Left lobe of liver (tissue), 2 donors: ENCODE data around the gene EHD4. TPM values are rescaled to one million over a fixed set of nuclear protein-coding genes. Genes with fewer than 3 reads are reported as not detected.

ENCODE experiments used
- ATAC-seq: fragments of 200-7000 bp; cut with Tn5 transposase; one replicate; pipeline ENCODE4 v1.9.1; 2020; ENCODE audit warnings: mild to moderate bottlenecking, moderate library complexity
- DNase-seq: peaks from one replicate; pipeline ENCODE4 v3.0.0-alpha.2; 2020; ENCODE audit warnings: low spot score
- total RNA-seq: library from RNA; stranded (reverse); gene quantifications from one replicate; pipeline ENCODE4 v1.2.1, GENCODE V29; 2021
- donor health status: DM: no; HTN: no; CAD: no; lungs with moderate emphysema.
- donor health status: DM: no; HTN: yes; CAD: no.

EHD4 gene
- 5.3 TPM for total RNA-seq

DNA sequence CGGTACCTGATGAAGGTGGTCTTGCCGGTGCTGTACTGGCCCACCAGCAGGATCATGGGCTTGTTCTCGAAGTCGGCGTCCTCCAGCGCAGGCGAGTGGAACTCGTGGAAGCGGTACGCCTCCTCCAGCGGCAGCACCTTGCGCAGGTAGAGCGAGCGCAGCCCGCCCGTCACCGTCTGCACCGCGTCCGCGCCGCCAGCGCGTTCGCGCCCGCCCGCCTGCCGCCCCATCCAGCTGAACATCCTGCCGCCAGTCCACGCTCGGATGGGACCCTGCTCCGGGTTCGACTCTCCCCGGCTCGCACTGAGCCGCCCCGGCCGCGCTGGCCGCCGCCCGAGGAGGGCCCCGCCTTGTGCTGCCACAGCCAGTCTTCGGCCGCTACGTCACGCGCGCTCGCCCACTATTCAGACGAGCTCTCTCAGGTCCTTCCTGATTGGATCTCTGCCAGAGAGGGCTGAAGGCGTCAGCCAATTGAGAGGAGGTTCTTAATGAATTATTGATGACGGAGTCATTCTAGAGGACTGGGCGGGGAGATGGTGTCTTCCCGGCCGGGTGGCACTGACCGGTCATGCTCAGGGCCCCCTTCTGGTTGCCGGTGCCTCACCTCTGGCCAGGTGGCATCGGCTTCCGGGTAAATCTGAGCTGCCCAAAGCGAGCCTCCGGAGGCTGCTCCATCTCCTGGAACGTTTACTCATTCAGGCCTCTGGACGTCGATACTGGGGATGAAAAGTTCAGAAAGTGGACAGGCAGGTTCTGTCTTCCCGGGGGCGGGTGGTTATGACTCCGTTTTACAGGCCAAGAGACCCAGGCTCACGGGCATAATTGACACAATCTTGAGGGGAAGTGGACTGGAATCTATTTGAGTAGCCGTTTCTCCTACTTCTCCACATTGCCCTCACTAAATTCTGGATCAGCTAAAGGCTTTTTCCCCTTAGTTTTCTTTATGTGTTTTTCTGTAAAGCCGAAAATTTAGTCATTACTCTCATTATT is at the start of gene EHD4:
Gene EHD4, minus strand, starts transcription at position 305 of the 990 bp plus-strand sequence. Its CDS starts 63 bp downstream, at position 242.
- DNase-seq, result peak; percentile 99
- ATAC-seq, result peak; percentile 92

DNA sequence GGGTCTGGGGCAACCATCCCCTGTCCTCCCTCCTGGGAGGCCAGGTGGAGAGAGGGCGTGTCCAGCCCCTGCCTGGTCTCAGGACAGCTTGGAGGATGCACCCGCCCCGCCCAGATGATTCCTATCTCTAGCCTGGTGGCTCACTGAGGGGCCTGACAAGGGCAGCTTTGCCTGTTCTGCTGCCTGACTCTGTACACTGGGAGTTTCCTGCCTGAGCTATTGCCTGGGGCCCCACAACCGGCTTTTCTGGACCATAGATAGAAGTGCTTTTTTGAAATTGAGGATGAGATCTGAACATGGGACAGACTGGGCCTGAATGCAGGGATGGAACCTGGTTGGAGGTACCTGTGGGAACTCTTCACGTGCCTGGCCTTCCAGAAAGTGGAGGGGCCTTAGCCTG is 49.2 kb upstream of the EHD4 start:
- DNase-seq (no peak), ATAC-seq (no peak)

DNA sequence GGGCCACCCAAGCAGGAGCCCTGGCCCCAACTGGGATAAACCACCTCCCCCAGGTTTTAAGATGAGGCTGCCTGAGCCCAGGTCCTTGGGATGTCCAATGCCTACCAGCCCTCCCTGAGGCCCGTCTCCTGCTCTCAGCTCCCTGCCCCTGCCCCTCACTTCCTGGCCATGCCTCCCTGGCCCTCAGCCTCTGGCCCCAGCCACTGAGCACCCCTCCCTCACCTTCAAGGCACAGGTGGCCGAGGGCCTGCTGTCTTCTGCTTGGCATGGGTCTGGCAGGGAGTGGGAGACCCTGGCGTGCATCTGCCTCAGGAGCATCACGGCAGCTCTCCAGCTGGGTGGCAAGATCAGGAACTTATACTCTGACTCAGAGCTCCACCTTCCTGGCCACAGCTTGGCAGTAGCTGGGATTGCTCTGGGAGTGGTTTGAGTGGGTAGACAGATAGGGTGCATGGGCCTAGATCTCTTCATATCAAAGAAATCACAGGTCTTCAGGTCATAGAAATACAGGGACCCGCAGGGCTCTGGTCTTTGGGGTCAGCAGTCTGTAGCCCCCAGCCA is 48.4 kb upstream of the EHD4 start, which contains the start of gene PLA2G4E:
Gene PLA2G4E, minus strand, starts transcription at position 330 of the 561 bp plus-strand sequence. Its CDS starts 12 bp downstream, at position 318.
- DNase-seq, result no peak
- ATAC-seq, result no peak

DNA sequence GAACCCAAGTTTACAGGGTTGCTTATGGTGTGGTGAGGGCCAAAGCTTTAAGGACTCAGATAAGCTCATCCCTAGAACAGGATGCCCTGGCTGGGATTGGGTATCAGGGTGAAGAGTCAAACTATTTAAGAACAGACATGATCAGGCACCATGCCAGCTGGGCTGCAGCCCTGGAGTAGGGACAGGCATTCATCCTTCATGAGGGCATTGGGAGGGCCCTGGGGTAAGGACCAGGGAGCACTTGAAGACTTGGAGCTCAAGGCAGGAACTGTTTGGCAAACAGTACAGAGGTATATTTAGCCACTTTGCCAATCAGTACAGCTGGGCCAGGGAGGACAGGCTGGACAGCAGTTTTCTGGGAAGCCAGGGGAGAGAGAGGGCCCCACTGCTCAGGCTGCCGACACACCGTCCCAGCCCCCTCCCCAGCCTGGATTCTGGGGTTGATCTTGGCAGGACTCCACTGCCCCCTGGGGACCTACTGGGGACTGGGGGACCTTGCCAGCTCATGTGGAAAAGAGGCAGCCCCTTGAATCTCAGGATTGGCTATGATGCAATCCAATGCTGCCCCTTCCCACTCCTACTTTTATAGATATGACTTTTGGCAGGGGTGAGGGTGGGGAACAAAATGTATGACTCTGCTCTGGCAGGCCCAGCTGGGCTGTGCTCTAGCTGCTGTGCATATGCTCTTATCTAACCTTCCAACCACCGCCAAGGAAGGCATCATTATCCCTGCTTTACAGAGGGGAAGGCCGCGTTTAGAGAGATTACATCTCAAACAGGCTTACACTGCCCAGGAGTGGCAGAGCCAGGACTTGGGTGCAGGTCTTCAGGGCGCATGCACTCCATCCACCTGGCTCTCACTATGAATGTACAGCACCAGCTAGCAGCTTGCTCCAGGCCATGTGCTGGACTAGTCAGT is 46.2 kb upstream of the EHD4 start:
- ATAC-seq (no peak), DNase-seq (no peak)

DNA sequence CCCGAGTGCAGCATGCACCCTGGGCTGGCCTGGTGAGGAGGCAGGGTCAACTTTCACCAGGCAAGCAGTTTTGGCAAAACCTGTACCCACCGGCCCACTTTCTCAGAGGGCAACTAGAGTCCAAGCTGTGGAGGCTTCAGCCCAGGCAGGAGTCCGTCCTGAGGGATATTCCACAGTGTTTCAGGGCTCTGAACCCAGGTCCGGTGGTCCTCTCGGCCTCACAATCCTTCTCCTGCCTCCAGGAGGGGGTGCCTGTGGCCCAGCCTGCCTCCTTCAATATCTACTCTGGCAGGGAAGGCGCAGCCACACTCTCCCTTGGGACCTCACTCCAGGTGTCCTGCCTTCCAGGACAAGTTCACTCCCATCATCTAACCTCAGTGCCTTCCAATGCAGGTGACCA is 44.6 kb upstream of the EHD4 start:
- ATAC-seq (no peak), DNase-seq (no peak)

DNA sequence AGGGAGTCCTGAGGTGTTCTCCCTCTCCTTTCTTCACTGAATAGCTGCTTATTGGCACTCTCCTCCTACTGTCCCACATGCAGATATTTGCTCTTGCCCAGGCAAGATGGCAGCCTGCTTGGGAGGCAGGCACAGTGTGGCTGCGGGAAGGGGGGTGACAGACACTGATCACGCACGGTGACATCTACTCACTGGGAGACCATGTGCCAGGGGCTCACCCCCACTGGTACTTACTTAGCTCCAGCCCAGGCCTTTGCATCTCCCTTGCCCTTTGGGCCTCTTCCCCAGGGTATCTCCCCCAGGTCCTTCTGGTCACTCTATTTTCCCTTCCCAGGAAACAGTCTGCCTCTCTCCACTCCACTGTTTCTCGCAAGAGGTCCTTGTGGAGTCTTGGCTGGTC is 42.0 kb upstream of the EHD4 start:
- ATAC-seq, result no peak

DNA sequence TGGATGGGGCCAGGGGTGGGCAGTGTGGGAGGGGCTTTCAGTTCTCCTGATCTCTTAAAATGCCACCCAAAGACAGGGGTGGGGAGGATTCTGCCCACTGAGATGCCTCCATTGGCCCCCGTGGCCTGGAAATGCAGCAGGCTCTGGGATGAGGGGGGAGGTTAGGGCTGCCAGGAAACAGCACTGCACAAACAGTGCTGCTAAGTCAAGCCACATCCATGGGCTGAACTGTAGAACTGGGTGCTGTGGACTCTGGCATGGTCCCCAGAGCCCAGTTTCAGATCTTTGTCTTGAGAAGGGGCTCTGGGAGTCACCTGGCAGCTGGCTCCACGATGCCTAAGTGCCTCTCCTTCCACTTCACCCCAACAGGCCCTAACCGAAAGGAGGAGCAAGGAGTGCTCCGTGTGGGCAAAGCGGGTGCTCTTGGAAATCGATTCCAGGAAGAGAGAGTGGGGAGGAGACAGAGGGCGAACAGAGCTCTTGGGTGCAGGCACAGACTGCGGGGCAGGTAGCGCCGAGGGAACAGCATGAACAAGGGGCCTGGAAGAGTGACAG is 40.6 kb upstream of the EHD4 start:
- DNase-seq (no peak), ATAC-seq (no peak)

More for the DNA sequence above, 42.0 kb upstream of the EHD4 start:
- DNase-seq, result no peak

DNA sequence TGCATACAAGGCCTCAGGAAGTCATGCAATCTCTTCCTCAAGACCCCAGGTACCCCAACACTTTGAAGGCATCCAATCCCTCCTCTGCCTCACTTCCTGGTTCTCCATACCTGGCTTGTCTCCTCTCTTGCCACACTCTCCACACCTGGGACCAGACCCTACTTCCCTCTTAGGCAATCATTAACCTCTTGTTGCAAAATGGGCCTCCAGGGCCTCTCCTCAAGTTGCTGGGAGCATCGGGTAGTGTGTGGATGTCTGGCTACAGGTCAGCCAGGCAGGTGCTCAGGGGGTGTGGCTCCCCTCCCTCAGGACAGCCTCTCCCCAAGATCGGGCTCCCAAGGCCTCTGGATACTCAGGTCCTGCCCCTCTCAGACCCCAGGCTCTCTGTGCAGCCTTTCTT is 39.9 kb upstream of the EHD4 start:
- DNase-seq (no peak), ATAC-seq (peak; percentile 66)

DNA sequence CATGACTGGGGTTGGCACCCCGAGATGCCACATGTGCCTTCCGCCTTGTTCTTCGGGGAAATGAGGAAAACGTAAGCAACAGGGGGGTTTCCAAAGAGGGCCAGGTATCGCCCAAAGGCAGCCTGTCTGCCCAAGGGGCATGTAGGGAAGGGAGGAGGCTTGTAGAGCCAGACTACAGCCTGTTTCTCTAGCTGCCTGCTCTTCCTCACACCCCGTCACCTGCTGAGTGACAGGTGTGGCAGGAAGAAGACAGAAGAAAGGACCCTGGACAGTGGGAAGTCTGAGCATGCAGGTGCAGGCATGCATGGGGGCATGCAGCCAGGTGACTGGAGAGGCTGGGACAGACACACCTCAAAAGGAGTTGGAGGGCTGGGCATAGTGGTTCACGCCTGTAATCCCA is 38.7 kb upstream of the EHD4 start:
- no peak for ATAC-seq
- no peak for DNase-seq

DNA sequence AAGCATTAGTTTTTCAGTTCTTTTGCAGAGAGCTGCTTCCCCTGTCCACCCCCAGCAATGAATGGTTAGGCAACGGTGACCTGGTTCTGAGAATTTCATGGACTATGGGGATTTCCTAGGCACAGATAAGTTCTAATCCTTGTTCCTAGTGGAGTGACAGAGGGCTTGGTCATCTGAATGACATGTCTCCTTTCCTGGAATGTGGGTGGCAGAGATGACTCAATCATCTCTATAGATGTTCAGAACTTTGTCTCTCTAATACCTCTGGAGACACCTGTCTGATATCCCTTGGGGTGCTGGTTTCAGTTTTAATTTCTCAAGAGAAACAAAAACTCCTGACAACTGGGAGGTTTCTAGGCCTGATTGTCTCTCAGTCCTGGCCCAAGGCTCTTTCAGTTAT is 38.1 kb upstream of the EHD4 start:
- ATAC-seq, result no peak
- no peak for DNase-seq

DNA sequence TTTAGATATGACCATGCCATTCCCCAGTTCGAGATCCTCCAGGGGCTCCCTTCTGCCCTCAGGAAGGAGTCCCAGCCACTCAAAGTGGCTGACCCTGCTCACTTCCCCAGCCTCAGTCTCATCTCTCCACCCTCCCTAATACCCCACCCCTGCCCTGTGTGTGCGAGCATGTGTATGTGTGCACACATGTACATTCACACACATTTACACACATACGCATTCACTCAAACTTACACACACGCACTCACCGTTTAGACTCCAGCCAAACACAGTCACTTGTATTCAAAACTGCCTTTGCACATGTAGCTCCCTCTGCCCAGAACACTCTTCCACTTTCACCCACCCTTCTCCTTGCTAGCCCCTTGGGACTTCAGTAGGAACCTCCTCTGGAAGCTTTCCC is 37.1 kb upstream of the EHD4 start:
- ATAC-seq, result no peak
- DNase-seq, result no peak

DNA sequence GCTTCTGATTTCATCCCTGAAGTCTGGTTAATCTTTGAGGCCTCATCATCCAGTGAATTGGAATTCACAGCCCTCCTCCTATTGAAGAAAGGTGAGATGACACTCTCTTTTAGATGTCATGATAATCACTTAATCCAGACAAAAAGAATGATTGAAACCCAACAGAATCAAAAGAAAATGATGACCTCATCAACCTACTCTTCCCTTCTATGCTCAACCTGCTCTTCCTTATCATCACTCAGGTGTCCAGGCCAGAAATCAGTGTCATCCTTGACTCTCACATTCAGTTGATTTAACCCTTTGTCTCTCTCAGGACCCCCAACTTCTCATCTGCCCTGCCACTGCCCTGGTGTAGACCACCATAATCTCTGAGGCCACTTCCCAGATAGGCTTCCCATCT is 36.7 kb upstream of the EHD4 start:
- DNase-seq (no peak), ATAC-seq (no peak)

DNA sequence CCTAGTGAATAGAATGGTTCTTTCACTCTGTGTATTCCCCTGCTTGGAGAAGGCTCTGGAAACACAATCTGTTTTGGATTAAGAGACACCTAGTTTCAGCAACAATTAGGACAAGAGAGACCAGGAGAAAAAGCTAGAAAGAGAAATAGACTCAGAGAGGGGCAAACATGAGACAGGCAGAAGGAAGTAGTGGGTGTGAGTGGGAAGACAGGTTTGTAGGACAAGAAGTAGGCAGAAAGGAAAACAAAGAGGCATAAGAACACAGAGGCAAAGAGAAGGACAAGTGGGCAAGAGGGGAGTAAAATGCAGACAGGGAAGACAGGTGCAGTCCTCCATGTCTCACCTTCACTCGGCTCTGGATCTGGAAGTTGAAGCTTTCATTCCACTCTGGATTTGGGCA is 35.0 kb upstream of the EHD4 start:
- ATAC-seq, result no peak
- DNase-seq, result no peak

DNA sequence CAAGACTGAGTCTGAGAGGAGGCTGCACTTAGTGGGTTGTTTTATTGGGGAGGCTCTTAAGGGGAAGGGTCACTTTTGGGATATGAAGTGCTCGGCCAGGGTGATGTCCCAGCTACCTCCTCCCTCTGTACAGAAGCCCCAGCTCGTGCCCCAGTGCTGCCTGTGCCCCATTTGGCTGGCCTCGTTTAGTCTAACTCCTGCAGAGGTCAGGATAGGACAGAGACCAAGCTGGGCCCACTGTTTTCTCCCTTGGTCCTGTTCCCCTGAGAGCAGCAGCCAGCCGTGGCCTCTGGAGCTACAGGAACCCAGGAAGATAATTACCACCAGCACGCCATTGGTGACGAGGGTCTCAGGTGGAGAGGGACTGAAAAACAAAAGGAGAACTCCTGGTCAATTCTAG is 30.0 kb upstream of the EHD4 start:
- ATAC-seq (no peak), DNase-seq (no peak)

DNA sequence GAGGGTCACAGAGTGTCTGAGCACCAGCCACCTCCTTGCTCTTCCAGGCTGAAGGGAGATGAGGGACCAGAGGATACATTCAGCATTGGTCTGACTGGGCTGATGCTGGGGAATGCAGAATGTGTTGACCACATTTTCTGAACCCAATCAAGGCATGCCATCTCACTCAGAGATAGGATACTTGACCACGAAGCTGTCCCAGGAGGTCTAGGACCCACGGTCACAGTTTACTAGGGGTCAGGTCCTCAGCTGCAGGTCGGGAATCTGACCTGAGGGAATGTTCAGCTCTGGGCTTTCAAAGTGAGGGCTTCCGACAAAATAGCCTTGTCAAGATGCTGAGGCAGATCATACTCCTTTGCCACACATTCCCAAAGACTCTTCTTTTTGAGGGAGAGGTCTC is 28.9 kb upstream of the EHD4 start:
- no peak for ATAC-seq
- DNase-seq, result no peak

DNA sequence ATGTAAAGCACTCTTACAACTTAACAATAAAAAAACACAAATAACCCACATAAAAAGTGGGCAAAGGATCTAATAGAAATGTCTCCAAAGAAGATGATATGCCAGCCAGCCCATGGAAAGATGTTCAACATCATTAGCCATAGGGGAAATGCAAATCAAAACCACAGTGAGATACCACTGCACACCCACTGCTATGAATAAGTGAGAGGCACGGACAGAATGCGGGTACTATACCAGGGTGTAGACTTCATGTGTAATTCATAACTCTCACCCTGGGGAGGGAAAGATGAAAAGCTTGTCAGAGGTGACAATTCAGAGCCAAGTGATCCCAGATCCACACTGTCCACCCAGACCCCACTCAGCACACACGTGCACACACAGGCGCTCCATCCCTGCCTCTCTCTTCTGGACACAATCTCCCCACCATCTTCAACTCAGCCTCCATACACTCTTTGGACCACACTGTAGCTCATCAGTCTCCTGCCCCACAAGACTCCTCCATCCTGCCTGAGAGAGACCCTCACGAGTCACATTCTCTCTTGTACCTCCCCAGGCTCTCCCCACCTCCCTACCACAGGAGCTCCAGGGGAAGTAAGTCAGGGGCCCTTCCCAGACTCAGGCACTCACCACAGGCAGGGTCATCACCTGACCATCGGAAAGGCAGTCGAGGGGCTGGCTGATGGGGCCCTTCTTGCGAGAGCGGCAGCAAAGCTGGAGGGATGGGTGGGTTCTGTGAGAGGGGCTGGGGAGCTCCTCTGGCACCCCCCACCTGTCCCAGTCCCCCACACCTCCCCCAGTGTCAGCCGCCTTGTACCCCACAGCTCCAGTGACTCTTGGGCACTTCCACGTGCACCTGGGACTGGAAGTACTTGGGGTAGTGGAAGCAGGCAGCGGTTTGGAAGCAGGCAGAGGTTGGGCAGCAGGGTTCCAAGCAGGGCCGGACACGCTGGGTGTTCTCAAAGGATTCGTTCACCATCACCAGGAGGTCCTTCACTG is 27.2 kb upstream of the EHD4 start:
- DNase-seq (no peak), ATAC-seq (no peak)

DNA sequence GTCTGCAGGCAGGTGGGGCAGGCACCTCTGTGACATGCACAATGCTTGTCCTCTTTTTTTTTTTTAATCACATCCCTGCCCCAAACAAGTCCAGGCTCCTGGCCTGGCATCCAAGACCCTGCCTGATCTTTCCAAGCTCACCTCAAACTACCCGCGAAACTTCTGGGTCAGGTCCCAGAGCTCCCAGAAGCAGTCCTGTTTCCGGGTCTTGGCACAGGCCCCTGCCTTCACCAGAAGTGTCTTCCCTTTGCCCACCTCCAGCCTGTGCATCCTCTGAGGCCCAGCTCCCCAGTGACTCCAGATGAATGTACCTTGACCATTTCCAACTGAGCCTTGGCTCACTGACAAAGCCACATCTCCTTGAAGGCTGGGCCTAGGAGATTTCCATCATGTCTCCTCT is 25.5 kb upstream of the EHD4 start:
- ATAC-seq (no peak), DNase-seq (no peak)

DNA sequence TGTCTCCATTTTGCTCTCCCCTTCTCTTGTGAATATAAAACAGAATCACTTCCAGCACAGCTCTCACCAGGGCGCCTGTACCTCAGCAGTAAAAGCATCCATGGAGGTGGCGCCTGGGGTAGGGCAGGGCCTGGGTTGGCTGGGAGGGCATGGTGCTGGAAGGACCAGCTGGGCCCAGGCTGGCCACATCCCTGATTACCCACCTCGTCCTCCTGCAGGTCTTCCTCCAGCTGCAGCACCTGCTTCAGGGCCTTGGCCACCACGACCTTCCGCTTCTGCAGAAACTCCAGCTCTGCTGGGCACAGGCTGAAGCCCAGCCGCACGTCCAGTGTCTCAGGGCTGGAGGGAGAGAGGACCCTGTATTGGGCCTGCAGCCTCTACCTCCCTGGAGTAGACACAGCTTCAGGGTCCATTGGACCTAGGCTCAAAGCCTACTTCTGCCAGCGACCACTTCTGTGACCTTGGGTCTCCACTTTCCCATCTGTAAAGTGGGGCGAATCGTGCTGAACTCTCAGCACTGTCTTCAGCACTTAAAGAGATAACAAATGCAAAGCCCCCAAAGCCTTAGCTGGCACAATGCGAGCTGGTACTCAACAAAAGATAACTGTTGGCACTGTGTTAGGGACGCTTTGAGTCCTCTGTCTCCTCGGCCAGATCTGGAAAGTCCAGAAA is 24.7 kb upstream of the EHD4 start:
- no peak for ATAC-seq
- no peak for DNase-seq

DNA sequence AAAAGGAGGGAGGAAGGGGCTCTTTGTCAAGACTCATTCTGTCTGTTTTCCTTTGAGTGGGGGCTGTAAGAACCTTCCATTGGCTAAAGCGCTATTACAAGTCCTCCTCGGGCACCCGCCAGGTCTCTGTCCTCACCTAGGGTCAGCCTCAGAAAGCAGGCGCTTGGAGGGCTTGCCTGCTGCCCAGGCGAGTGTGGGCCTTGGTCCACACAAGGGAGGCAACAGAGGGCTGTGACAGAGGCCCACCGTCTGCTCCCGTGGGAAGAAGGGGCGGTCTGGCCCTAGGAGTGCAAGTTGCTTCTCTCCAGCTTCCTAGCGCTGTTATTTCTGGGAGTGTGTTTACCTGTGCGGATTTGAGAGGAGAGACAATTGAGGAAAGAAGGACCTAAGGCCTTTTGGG is 24.0 kb upstream of the EHD4 start:
- ATAC-seq (no peak), DNase-seq (no peak)
